ENCODE data around the gene HHATL.

- TF ChIP-seq CTCF (IDR thresholded peaks at IDR 0.05) (no peak), POLR2A (IDR thresholded peaks at IDR 0.05) (no peak), POLR2AphosphoS5 (IDR thresholded peaks at IDR 0.05) (no peak)
Measured at GRCh38 chr3:42733501-42734262, 31.1 kb upstream of the HHATL start.
